K562 (cell line): Measurements from ENCODE around the gene NHSL2. TPM values are rescaled to one million over a fixed set of nuclear protein-coding genes. Genes with fewer than 3 reads are reported as not detected.

Source experiments
- ATAC-seq: fragments of 200-7000 bp; cut with Tn5 transposase; 3 replicates; pipeline ENCODE4 v1.9.1; 2020; ENCODE audit warnings: moderate library complexity
- BruUV-seq: library from RNA; stranded (reverse); fragments of 400-500 nt; replicated peaks from 2 replicates; lab custom pipeline; 2021; lab: Mats Ljungman, UMichigan
- CTCF ChIA-PET: fragments of 300-600 bp; formaldehyde crosslinking; extraction: SDS; loops from one replicate; lab custom pipeline; 2021; ENCODE audit warnings: low intra/inter-chr PET ratio; lab: Yijun Ruan, JAX
- POLR2A ChIA-PET: fragments of 300-600, 350-650 bp; sonication (Branson Sonifier 250); formaldehyde crosslinking; extraction: SDS; loops from one replicate; lab custom pipeline; 2021; ENCODE audit warnings: antibody characterized with exemption, inconsistent platforms; lab: Yijun Ruan, JAX
- DNase-seq, 4 experiments: peaks; one replicate each; pipeline versions ENCODE4 v3.0.0 to v3.0.0-alpha.2; 2011 to 2018; ENCODE audit warnings: low spot score in 3 of 4, mixed read lengths in 3 of 4; ENCODE audit errors: extremely low read depth in 1 of 4
- FAIRE-seq: peaks from 2 replicates; lab custom pipeline; 2011; peaks lifted over from hg19 to GRCh38; lab: Jason Lieb, UNC
- H2AFZ ChIP-seq: 2 replicates; pipeline ENCODE4 v1.6.0; 2011; ENCODE audit warnings: low read depth, low read length, control low read depth, inconsistent platforms
- H3K27ac ChIP-seq: fragments of 200-600 bp; 3 replicates; pipeline ENCODE4 v1.8.0; 2011; ENCODE audit warnings: low read depth, mild to moderate bottlenecking, control low read depth, inconsistent platforms, low read length, moderate library complexity, mixed read lengths; ENCODE audit errors: extremely low read depth
- H3K27me3 ChIP-seq, 2 experiments: fragments of 300-600 bp in 1 of 2; 2 replicates in 1 of 2; 3 replicates in 1 of 2; pipeline versions ENCODE4 v1.6.0 to v1.8.0; 2011; ENCODE audit warnings: inconsistent platforms in 2 of 2, low read length in 2 of 2, mild to moderate bottlenecking in 1 of 2, mixed read lengths in 1 of 2, moderate library complexity in 1 of 2; ENCODE audit not compliant: control insufficient read depth in 2 of 2, insufficient read depth in 2 of 2
- H3K36me3 ChIP-seq: fragments of 300-600 bp; 3 replicates; pipeline ENCODE4 v1.8.0; 2011; ENCODE audit warnings: mild to moderate bottlenecking, low read length, inconsistent platforms; ENCODE audit not compliant: control insufficient read depth, insufficient read depth
- H3K4me1 ChIP-seq, 2 experiments: fragments of 200-600 bp in 1 of 2; replicated peaks in 1 of 2; 2 replicates in 1 of 2; 3 replicates in 1 of 2; pipeline versions ENCODE4 v1.5.1 to v1.8.0; 2011; ENCODE audit warnings: inconsistent platforms in 2 of 2, low read length in 2 of 2, mild to moderate bottlenecking in 1 of 2, mixed read lengths in 1 of 2, moderate library complexity in 1 of 2; ENCODE audit not compliant: control insufficient read depth in 2 of 2, insufficient read depth in 2 of 2
- H3K4me2 ChIP-seq: 2 replicates; pipeline ENCODE4 v1.6.1; 2011; ENCODE audit warnings: low read length, control low read depth, inconsistent platforms, mixed read lengths; ENCODE audit not compliant: insufficient read depth
- H3K4me3 ChIP-seq: fragments of 200-600 bp; sonication (generic), shearing (Covaris generic); 2 replicates; pipeline ENCODE4 v1.5.1; 2016; ENCODE audit warnings: control low read depth, inconsistent platforms
- H3K79me2 ChIP-seq: fragments of 200-600 bp; 3 replicates; pipeline ENCODE4 v1.8.0; 2011; ENCODE audit warnings: low read length, inconsistent platforms; ENCODE audit not compliant: control insufficient read depth, insufficient read depth
- H3K9ac ChIP-seq, 2 experiments: 2 replicates each; pipeline versions ENCODE4 v1.6.0 to v1.6.1; 2011; ENCODE audit warnings: low read depth in 2 of 2, low read length in 2 of 2, control low read depth in 1 of 2, inconsistent platforms in 1 of 2, mild to moderate bottlenecking in 1 of 2, mixed read lengths in 1 of 2; ENCODE audit not compliant: insufficient read depth in 1 of 2
- H3K9me1 ChIP-seq: one replicate; pipeline ENCODE4 v1.6.0; 2011; ENCODE audit warnings: inconsistent platforms, mild to moderate bottlenecking, low read length, moderate library complexity; ENCODE audit not compliant: control insufficient read depth, insufficient read depth
- H3K9me3 ChIP-seq: replicated peaks from 2 replicates; pipeline ENCODE4 v1.5.1; 2011; ENCODE audit warnings: low read depth, low read length, inconsistent platforms; ENCODE audit not compliant: control insufficient read depth, insufficient read depth
- H4K20me1 ChIP-seq: replicated peaks from 2 replicates; pipeline ENCODE4 v1.6.1; 2011; ENCODE audit warnings: low read length, inconsistent platforms, mixed read lengths; ENCODE audit not compliant: control insufficient read depth, insufficient read depth
- CBX3 ChIP-seq, 2 experiments: IDR thresholded peaks; 1 replicate in 1 of 2; 2 replicates in 1 of 2; pipeline ENCODE4 v1.6.1; 2012; ENCODE audit warnings: inconsistent platforms in 2 of 2, low read length in 2 of 2, borderline replicate concordance in 1 of 2, control low read depth in 1 of 2
- COPS2 ChIP-seq: fragments of 450-650 bp; conservative IDR thresholded peaks from 2 replicates; pipeline ENCODE4 v1.6.1; 2016; ENCODE audit warnings: mild to moderate bottlenecking, moderate library complexity
- FUS ChIP-seq: fragments of 200-400 bp; formaldehyde crosslinking; optimal IDR thresholded peaks from 2 replicates; pipeline ENCODE3; 2017; ENCODE audit warnings: low read depth, low read length
- GTF2B ChIP-seq: IDR thresholded peaks from 2 replicates; pipeline ENCODE4 v1.6.1; 2011; ENCODE audit not compliant: insufficient read length; ENCODE audit errors: extremely low read depth
- IFI16 ChIP-seq: fragments of 250-450 bp; sonication (Bioruptor Pico); IDR thresholded peaks from 2 replicates; pipeline ENCODE4 v2.1.2; 2022; ENCODE audit warnings: mild to moderate bottlenecking, inconsistent platforms
- KAT2B ChIP-seq: IDR thresholded peaks from one replicate; pipeline ENCODE4 v1.6.1; 2012; ENCODE audit warnings: low read depth, mild to moderate bottlenecking, control low read depth, inconsistent platforms, low read length, moderate library complexity
- LCOR ChIP-seq: sonication (generic); formaldehyde crosslinking; IDR thresholded peaks from 2 replicates; pipeline ENCODE4 v1.8.0; 2022; ENCODE audit warnings: mild to moderate bottlenecking, missing genetic modification reagents
- MAZ ChIP-seq, 2 experiments: fragments of 450-650 bp in 1 of 2; sonication (generic) in 1 of 2; formaldehyde crosslinking; IDR thresholded peaks in 1 of 2; conservative IDR thresholded peaks in 1 of 2; 2 replicates each; pipeline versions ENCODE4 v1.4.0 to v1.5.0; 2020; ENCODE audit warnings: mild to moderate bottlenecking in 1 of 2, missing genetic modification reagents in 1 of 2
- RBM17 ChIP-seq: fragments of 200-400 bp; formaldehyde crosslinking; IDR thresholded peaks from 2 replicates; pipeline ENCODE4 v1.6.1; 2017; ENCODE audit warnings: low read depth, mild to moderate bottlenecking, low read length, borderline replicate concordance
- SREBF2 ChIP-seq: sonication (generic); formaldehyde crosslinking; IDR thresholded peaks from 2 replicates; pipeline ENCODE4 v1.4.0; 2020; ENCODE audit warnings: mild to moderate bottlenecking, missing genetic modification reagents
- ZNF318 ChIP-seq, 2 experiments: fragments of 450-650 bp; IDR thresholded peaks; 2 replicates each; pipeline ENCODE4 v1.6.1; 2016; ENCODE audit warnings: mild to moderate bottlenecking in 2 of 2, borderline replicate concordance in 1 of 2, low read depth in 1 of 2, moderate library complexity in 1 of 2
- ZNF41 ChIP-seq: fragments of 250-450 bp; sonication (Bioruptor Pico); conservative IDR thresholded peaks from 2 replicates; pipeline ENCODE4 v1.4.0; 2020; ENCODE audit warnings: mild to moderate bottlenecking
- ZNF431 ChIP-seq: sonication (generic); formaldehyde crosslinking; IDR thresholded peaks from 2 replicates; pipeline ENCODE4 v1.8.0; 2022; ENCODE audit warnings: mild to moderate bottlenecking, missing genetic modification reagents
- WGBS: fragments of 100-300 bp; shearing (Covaris generic); methylation state at CpG from one replicate; pipeline ENCODE4 v1.1.6; 2016; ENCODE audit warnings: low coverage, mixed read lengths; ENCODE audit not compliant: insufficient coverage; ENCODE audit errors: missing lambda C conversion rate; 5-methylcytosine and 5-hydroxymethylcytosine counted together
- in situ Hi-C: fragments of 300-500 bp; cut with MboI; formaldehyde crosslinking; loops from 4 replicates; pipeline ENCODE4 v1.15.0; 2018; ENCODE audit warnings: inconsistent platforms, mixed read lengths
- intact Hi-C: fragments of 100-400 bp; cut with micrococcal nuclease; formaldehyde crosslinking; loops from 2 replicates; pipeline ENCODE4 v1.14.2; 2022
- polyA plus RNA-seq, 8 experiments: library from polyadenylated mRNA; depleted of rRNA in 4 of 8; stranded (reverse) in 5 of 8; unstranded in 3 of 8; fragments of >200 nt; fragmentation: Nextera tagmentation in 2 of 8; fragmentation: Illumina TruSeq in 1 of 8; extraction: Ambion mirVana in 2 of 8; extraction: Trizol in 1 of 8; gene quantifications; 2 replicates each; pipeline versions ENCODE4 v1.2.1 to v1.2.3, GENCODE V29; 2011 to 2014; ENCODE audit warnings: inconsistent platforms in 1 of 8, missing spikeins in 1 of 8
- total RNA-seq, 7 experiments: library from RNA; depleted of rRNA in 6 of 7; stranded (reverse); fragments of >200 nt in 6 of 7; fragmentation: Illumina TruSeq in 2 of 7; extraction: Trizol in 2 of 7; gene quantifications; 2 replicates each; pipeline versions ENCODE4 v1.2.1 to v1.2.3, GENCODE V29; 2011 to 2021; ENCODE audit warnings: low replicate concordance in 1 of 7

The NHSL2 gene
- total and polyA plus RNA-seq, 9 of the 15 experiments (the other 6 are each of a cell fraction or from before 2014, with no cell fraction given) = 0.02 TPM; not detected in 8

GRCh38 chrX:72114807-72115206 is 204.2 kb downstream of the NHSL2 start:
- no peaks in the 10 kb centered on the region for H3K4me1 ChIP-seq
- ChIA-PET POLR2A (no interaction called here), CTCF (no interaction called here)
- no peak for ATAC-seq
- no peak overlapping the region for H3K4me3 ChIP-seq
- peaks cover 0 to 29% of the 10 kb centered on the region in 2 experiments; a peak in 2 of 5 replicates for H3K27me3 ChIP-seq
- no peak overlapping the region for H3K27ac ChIP-seq
- in situ Hi-C loops (no loop called here), intact Hi-C loops (no loop called here)
- H3K36me3 ChIP-seq = no peaks in the 10 kb centered on the region
- no peak overlapping the region for H3K9ac ChIP-seq
- no peak overlapping the region for H2AFZ ChIP-seq
- no peaks in the 10 kb centered on the region for H3K9me1 ChIP-seq
- H3K4me2 ChIP-seq = no peak overlapping the region
- WGBS = 3% methylated on average over 4 of the region's 4 CpGs
- no peaks in the 10 kb centered on the region for H4K20me1 ChIP-seq
- H3K9me3 ChIP-seq = no peaks in the 10 kb centered on the region; the same call in 1 of the 2 replicates
- no peak for DNase-seq
- BruUV-seq = no TSS peak
- no peaks in the 10 kb centered on the region for H3K79me2 ChIP-seq
- FAIRE-seq = no peak
- no peak for TF ChIP-seq SREBF2 (CRISPR knock-in tag)
- no peak for TF ChIP-seq FUS
- no peak for TF ChIP-seq ZNF431 (CRISPR knock-in tag)
- TF ChIP-seq GTF2B = no peak
- no peak for TF ChIP-seq IFI16
- TF ChIP-seq MAZ (CRISPR knock-in tag; conservative IDR thresholded peaks at IDR 0.05 in 1 of 2, IDR thresholded peaks at IDR 0.05 in 1 of 2) = no peak
- no peak for TF ChIP-seq RBM17
- TF ChIP-seq ZNF318 (IDR thresholded peaks at IDR 0.05; ENCODE audit: borderline replicate concordance in 1 of 2, low read depth in 1 of 2) = no peak
- TF ChIP-seq KAT2B = no peak
- TF ChIP-seq ZNF41 (CRISPR knock-in tag) = no peak
- no peak for TF ChIP-seq CBX3 (IDR thresholded peaks at IDR 0.05; ENCODE audit: borderline replicate concordance in 1 of 2, low read length in 2 of 2)
- no peak for TF ChIP-seq LCOR (CRISPR knock-in tag)
- no peak for TF ChIP-seq COPS2
